WTC11 (cell line): ENCODE measurements around the gene TRIM47.

Experiments
- CREM ChIP-seq: sonication (generic); formaldehyde crosslinking; IDR thresholded peaks from 2 replicates; pipeline ENCODE4 v1.8.1; 2022; ENCODE audit warnings: mild to moderate bottlenecking, missing genetic modification reagents, moderate library complexity
- ELF4 ChIP-seq: sonication (generic); formaldehyde crosslinking; IDR thresholded peaks from 2 replicates; pipeline ENCODE4 v1.8.1; 2022; ENCODE audit warnings: low read depth, mild to moderate bottlenecking, moderate library complexity, missing genetic modification reagents
- ESRRA ChIP-seq: sonication (generic); formaldehyde crosslinking; IDR thresholded peaks from 2 replicates; pipeline ENCODE4 v1.8.1; 2022; ENCODE audit warnings: mild to moderate bottlenecking, missing genetic modification reagents, borderline replicate concordance
- GRHL2 ChIP-seq: fragments of 250-450 bp; sonication (Bioruptor Pico); IDR thresholded peaks from 2 replicates; pipeline ENCODE4 v1.8.0; 2022; ENCODE audit warnings: mild to moderate bottlenecking, moderate library complexity; ENCODE audit not compliant: insufficient replicate concordance, severe bottlenecking
- NR3C1 ChIP-seq: sonication (generic); formaldehyde crosslinking; conservative IDR thresholded peaks from 2 replicates; pipeline ENCODE4 v1.8.1; 2023; ENCODE audit warnings: low read depth, mild to moderate bottlenecking, missing genetic modification reagents
- TF ChIP-seq, protein P1 (sequence below): fragments of 200-600 bp; IDR thresholded peaks from 2 replicates; pipeline ENCODE4 v1.8.0; 2022; ENCODE audit warnings: antibody characterized with exemption
- TF ChIP-seq, protein P2 (sequence below): sonication (generic); formaldehyde crosslinking; IDR thresholded peaks from 2 replicates; pipeline ENCODE4 v1.8.1; 2023; ENCODE audit warnings: mild to moderate bottlenecking, missing genetic modification reagents, moderate library complexity
- TF ChIP-seq, protein P3 (sequence below): sonication (generic); formaldehyde crosslinking; IDR thresholded peaks from 2 replicates; pipeline ENCODE4 v1.8.0; 2023; ENCODE audit warnings: missing genetic modification reagents, mild to moderate bottlenecking, borderline replicate concordance

DNA sequence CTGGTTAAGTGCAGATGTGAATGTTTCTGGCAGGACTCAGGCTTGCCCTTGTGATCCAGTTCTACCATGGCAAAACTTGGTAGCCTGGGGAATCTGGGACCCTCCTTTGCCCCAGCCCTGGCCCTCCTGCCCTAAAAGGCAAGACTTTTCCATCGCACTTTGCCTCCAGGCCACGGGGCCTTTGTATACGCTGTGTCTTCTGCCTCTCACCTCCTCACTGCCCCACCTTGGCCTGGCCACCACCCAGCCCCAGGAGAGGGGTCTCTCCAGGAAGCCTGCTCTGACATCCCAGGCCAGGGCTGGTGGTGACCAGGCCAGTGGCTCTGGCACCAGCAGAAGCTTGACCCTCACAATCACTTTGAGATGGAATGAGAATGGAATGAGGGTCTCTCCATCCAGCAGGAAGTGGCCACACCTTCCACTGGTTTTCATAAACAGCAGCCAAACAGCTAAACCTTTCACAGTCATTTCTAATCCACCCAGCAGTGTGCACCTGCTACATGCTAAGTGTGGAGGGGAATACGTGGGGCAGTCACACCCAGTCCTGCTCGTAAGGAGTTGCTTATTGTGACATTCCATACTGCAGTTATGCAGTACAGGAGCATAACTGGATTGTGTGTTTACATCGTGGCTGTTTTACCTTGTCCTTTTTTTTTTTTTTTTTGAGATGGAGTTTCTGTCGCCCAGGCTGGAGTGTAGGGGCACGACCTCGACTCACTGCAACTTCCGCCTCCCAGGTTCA lies 27.9 kb upstream of the TRIM47 start:
- TF ChIP-seq, protein P1, sequence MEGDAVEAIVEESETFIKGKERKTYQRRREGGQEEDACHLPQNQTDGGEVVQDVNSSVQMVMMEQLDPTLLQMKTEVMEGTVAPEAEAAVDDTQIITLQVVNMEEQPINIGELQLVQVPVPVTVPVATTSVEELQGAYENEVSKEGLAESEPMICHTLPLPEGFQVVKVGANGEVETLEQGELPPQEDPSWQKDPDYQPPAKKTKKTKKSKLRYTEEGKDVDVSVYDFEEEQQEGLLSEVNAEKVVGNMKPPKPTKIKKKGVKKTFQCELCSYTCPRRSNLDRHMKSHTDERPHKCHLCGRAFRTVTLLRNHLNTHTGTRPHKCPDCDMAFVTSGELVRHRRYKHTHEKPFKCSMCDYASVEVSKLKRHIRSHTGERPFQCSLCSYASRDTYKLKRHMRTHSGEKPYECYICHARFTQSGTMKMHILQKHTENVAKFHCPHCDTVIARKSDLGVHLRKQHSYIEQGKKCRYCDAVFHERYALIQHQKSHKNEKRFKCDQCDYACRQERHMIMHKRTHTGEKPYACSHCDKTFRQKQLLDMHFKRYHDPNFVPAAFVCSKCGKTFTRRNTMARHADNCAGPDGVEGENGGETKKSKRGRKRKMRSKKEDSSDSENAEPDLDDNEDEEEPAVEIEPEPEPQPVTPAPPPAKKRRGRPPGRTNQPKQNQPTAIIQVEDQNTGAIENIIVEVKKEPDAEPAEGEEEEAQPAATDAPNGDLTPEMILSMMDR = no peak
- TF ChIP-seq, protein P2, sequence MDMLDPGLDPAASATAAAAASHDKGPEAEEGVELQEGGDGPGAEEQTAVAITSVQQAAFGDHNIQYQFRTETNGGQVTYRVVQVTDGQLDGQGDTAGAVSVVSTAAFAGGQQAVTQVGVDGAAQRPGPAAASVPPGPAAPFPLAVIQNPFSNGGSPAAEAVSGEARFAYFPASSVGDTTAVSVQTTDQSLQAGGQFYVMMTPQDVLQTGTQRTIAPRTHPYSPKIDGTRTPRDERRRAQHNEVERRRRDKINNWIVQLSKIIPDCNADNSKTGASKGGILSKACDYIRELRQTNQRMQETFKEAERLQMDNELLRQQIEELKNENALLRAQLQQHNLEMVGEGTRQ (CRISPR knock-in tag) = no peak
- TF ChIP-seq, protein P3, sequence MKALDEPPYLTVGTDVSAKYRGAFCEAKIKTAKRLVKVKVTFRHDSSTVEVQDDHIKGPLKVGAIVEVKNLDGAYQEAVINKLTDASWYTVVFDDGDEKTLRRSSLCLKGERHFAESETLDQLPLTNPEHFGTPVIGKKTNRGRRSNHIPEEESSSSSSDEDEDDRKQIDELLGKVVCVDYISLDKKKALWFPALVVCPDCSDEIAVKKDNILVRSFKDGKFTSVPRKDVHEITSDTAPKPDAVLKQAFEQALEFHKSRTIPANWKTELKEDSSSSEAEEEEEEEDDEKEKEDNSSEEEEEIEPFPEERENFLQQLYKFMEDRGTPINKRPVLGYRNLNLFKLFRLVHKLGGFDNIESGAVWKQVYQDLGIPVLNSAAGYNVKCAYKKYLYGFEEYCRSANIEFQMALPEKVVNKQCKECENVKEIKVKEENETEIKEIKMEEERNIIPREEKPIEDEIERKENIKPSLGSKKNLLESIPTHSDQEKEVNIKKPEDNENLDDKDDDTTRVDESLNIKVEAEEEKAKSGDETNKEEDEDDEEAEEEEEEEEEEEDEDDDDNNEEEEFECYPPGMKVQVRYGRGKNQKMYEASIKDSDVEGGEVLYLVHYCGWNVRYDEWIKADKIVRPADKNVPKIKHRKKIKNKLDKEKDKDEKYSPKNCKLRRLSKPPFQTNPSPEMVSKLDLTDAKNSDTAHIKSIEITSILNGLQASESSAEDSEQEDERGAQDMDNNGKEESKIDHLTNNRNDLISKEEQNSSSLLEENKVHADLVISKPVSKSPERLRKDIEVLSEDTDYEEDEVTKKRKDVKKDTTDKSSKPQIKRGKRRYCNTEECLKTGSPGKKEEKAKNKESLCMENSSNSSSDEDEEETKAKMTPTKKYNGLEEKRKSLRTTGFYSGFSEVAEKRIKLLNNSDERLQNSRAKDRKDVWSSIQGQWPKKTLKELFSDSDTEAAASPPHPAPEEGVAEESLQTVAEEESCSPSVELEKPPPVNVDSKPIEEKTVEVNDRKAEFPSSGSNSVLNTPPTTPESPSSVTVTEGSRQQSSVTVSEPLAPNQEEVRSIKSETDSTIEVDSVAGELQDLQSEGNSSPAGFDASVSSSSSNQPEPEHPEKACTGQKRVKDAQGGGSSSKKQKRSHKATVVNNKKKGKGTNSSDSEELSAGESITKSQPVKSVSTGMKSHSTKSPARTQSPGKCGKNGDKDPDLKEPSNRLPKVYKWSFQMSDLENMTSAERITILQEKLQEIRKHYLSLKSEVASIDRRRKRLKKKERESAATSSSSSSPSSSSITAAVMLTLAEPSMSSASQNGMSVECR (CRISPR knock-in tag) = no peak
- TF ChIP-seq GRHL2 (CRISPR knock-in tag) = no peak
- TF ChIP-seq NR3C1 (CRISPR knock-in tag) = no peak
- no peak for TF ChIP-seq CREM (CRISPR knock-in tag)
- no peak for TF ChIP-seq ESRRA (CRISPR knock-in tag)
- TF ChIP-seq ELF4 (CRISPR knock-in tag) = no peak
